Esophagus squamous epithelium (tissue), 5 donors: ENCODE data around the gene PON1. TPM values are rescaled to one million over a fixed set of nuclear protein-coding genes. Genes with fewer than 3 reads are reported as not detected.

ENCODE experiments used
- DNase-seq: peaks from one replicate; lab custom pipeline; 2025; lab: John Stamatoyannopoulos, UW
- H3K27ac ChIP-seq, 4 donors: fragments of 200-600 bp; sonication (generic); one replicate each; pipeline ENCODE4 v1.5.1; 2016 to 2019; ENCODE audit warnings: mild to moderate bottlenecking in 1 of 4
- H3K27me3 ChIP-seq, 4 donors: fragments of 200-600 bp; sonication (generic); 1 replicate in 3 of 4; 2 replicates in 1 of 4; pipeline versions ENCODE4 v1.5.1 to v1.6.0; 2017 to 2021; ENCODE audit warnings: antibody characterized with exemption in 1 of 4
- H3K36me3 ChIP-seq, 3 donors: fragments of 200-600 bp; sonication (generic); one replicate each; pipeline ENCODE4 v1.5.1; 2016 to 2019
- H3K4me1 ChIP-seq, 3 donors: fragments of 200-600 bp; sonication (generic); one replicate each; pipeline ENCODE4 v1.5.1; 2017 to 2019
- H3K4me3 ChIP-seq, 4 donors: fragments of 200-600 bp; sonication (generic); 1 replicate in 3 of 4; 2 replicates in 1 of 4; pipeline ENCODE4 v1.5.1; 2016 to 2019; ENCODE audit warnings: mild to moderate bottlenecking in 2 of 4, moderate library complexity in 1 of 4
- H3K9me3 ChIP-seq, 3 donors: fragments of 200-600 bp; sonication (generic); one replicate each; pipeline ENCODE4 v1.5.1; 2016 to 2019
- POLR2A ChIP-seq, 4 donors: fragments of 450-650 bp; IDR thresholded peaks; one replicate each; pipeline ENCODE4 v1.6.1; 2017; ENCODE audit warnings: antibody characterized with exemption in 4 of 4, mild to moderate bottlenecking in 4 of 4, moderate library complexity in 3 of 4
- WGBS, 2 donors: methylation state at CpG; one replicate each; pipeline ENCODE4 v1.1.5; 2018; 5-methylcytosine and 5-hydroxymethylcytosine counted together
- intact Hi-C: fragments of 100-400 bp; cut with DNase I; formaldehyde crosslinking; loops from one replicate; pipeline ENCODE4 v1.15.0; 2022
- total RNA-seq, 4 donors: library from RNA; depleted of rRNA; stranded (reverse); fragments of >200 nt; gene quantifications; one replicate each; pipeline ENCODE4 v1.1.0, GENCODE V29; 2016
- TF ChIP-seq, protein P1 (sequence below), 6 experiments: fragments of 450-650 bp in 4 of 6; fragments of 200-600 bp in 2 of 6; sonication (generic) in 2 of 6; IDR thresholded peaks; one replicate each; pipeline ENCODE4 v1.5.1; 2016 to 2019; ENCODE audit warnings: antibody characterized with exemption in 6 of 6, mild to moderate bottlenecking in 4 of 6, moderate library complexity in 4 of 6
- donor health status: DM: yes; HTN: yes; CAD: no.

Gene PON1
- total RNA-seq, 4 donors from 2014 or later = not detected

DNA sequence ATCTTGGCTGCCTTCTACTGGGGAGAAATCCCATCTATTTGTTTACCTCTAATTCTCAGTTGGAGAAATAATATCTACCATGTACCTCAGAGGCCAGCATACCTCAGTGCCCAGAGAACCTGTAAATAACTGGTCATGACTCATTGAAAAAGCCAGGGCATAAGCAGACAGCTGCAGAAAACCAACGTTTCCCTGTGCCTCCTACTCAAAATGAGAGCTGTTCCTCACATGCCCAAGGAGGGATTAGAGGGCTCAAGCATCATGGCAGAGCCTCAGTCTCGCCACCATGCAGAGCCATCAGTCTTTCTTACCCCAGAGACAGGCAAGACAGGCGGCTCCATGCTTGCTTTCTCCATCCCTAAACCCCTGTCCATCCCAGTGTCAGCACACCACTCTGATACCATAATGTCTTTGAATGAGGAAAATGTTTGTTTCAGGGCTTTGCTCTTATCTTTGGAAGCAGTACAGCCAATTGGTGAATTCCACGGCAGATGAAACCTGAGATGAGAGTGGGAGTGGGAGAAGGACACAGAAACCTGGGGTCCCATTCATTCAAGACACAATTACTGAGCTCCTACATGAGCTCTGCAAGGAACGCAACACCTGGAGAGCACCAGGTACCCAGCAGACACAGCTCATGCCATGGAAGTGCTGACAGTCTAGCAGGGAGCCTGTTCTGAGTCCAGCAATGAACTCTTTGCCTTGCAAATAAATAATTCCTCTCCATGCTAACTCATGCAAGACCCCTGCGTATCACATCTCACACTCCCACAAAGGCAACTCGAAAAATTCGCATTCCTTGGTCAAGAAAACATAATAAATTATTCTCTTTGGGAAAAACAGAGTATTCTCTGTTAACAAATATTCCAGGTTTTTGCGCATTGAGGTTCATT, 21.1 kb downstream of the PON1 start:
- no peak for DNase-seq
- peaks cover 0 to 3% (median 0%) of the 10 kb centered on the region in 4 donors for H3K27me3 ChIP-seq
- WGBS, 2 donors = 58 to 73% methylated on average over 8 of the region's 9 CpGs

DNA sequence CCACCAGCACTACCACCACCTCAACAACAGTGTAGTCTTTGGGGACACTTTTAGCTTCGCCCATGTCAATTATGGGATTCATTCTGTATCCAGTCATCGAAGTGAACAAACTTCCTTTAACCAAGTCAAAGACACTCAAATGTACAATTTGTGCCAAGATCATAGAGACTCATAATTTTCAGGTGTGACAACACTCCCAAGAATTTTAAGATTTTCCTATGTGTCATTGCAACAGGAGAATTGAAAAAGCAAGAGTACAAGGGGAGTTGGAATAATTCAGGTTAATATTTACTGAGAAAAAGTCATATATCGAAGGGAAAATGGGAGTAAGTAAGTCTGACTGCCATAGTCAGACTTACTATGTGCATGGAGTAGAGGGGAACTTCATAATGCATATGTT, 26.2 kb downstream of the PON1 start:
- no peak for DNase-seq
- 79 to 89% methylated on average over 3 of the region's 3 CpGs for WGBS, 2 donors
- Histone ChIP-seq H3K36me3 (no peaks in the 10 kb centered on the region), H3K9me3 (no peaks in the 10 kb centered on the region), H3K27ac (no peak overlapping the region), H3K4me3 (no peak overlapping the region), H3K27me3 (no peaks in the 10 kb centered on the region), H3K4me1 (no peaks in the 10 kb centered on the region)
- intact Hi-C loops = no loop called here
- no peak for TF ChIP-seq POLR2A (IDR thresholded peaks at IDR 0.05)
- TF ChIP-seq, protein P1, sequence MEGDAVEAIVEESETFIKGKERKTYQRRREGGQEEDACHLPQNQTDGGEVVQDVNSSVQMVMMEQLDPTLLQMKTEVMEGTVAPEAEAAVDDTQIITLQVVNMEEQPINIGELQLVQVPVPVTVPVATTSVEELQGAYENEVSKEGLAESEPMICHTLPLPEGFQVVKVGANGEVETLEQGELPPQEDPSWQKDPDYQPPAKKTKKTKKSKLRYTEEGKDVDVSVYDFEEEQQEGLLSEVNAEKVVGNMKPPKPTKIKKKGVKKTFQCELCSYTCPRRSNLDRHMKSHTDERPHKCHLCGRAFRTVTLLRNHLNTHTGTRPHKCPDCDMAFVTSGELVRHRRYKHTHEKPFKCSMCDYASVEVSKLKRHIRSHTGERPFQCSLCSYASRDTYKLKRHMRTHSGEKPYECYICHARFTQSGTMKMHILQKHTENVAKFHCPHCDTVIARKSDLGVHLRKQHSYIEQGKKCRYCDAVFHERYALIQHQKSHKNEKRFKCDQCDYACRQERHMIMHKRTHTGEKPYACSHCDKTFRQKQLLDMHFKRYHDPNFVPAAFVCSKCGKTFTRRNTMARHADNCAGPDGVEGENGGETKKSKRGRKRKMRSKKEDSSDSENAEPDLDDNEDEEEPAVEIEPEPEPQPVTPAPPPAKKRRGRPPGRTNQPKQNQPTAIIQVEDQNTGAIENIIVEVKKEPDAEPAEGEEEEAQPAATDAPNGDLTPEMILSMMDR (IDR thresholded peaks at IDR 0.05) = no peak

More for the DNA sequence above, 21.1 kb downstream of the PON1 start:
- Histone ChIP-seq H3K4me3 (no peak overlapping the region), H3K27ac (no peak overlapping the region), H3K36me3 (no peaks in the 10 kb centered on the region), H3K4me1 (no peaks in the 10 kb centered on the region), H3K9me3 (no peaks in the 10 kb centered on the region)
- intact Hi-C loops = no loop called here
- TF ChIP-seq, protein P1 (IDR thresholded peaks at IDR 0.05) = no peak
- no peak for TF ChIP-seq POLR2A (IDR thresholded peaks at IDR 0.05)

- intact Hi-C loops = no loop called here
- H3K36me3 ChIP-seq = no peaks in the 10 kb centered on the region
- DNase-seq = no peak
- H3K27me3 ChIP-seq = no peaks in the 10 kb centered on the region
- no peak overlapping the region for H3K4me3 ChIP-seq
- no peak for TF ChIP-seq POLR2A (IDR thresholded peaks at IDR 0.05)
- TF ChIP-seq, protein P1 (IDR thresholded peaks at IDR 0.05) = no peak
- H3K4me1 ChIP-seq = no peaks in the 10 kb centered on the region
- no peaks in the 10 kb centered on the region for H3K9me3 ChIP-seq
- 47 to 58% methylated on average over 1 of the region's 1 CpG for WGBS, 2 donors
- no peak overlapping the region for H3K27ac ChIP-seq
These were observed 27.3 kb downstream of the PON1 start for GRCh38 chr7:95297041-95297440.

GRCh38 chr7:95296456-95296855, 27.9 kb downstream of the PON1 start:
- intact Hi-C loops = no loop called here
- Histone ChIP-seq H3K4me3 (no peak overlapping the region), H3K27me3 (no peaks in the 10 kb centered on the region), H3K9me3 (no peaks in the 10 kb centered on the region), H3K36me3 (no peaks in the 10 kb centered on the region), H3K4me1 (no peaks in the 10 kb centered on the region), H3K27ac (no peak overlapping the region)
- TF ChIP-seq POLR2A (IDR thresholded peaks at IDR 0.05) = no peak
- TF ChIP-seq, protein P1 (IDR thresholded peaks at IDR 0.05) = no peak
- no peak for DNase-seq
- WGBS, 2 donors = 69 to 81% methylated on average over 6 of the region's 6 CpGs

DNA sequence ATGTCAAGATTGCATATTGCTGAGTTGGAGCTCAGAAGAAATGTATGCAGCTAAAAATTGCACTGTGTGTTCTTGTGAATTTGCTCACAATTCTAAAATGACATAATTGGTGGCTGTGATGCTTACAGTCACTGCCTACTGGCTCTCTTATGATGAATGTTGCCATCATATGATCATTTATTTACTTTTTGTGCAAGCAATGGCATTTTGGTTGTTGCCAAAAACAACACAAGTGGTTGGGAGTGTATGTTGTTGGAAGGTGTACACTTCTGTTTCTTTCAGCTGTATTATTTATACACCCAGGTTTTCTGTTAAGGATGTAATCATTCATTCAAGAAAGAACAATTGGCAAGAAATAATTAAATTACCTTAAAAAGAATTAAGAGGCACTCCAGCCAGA, 28.9 kb downstream of the PON1 start:
- Histone ChIP-seq H3K36me3 (no peaks in the 10 kb centered on the region), H3K27me3 (no peaks in the 10 kb centered on the region), H3K4me1 (no peaks in the 10 kb centered on the region), H3K9me3 (no peaks in the 10 kb centered on the region), H3K4me3 (no peak overlapping the region), H3K27ac (no peak overlapping the region)
- TF ChIP-seq, protein P1 (IDR thresholded peaks at IDR 0.05) = no peak
- TF ChIP-seq POLR2A (IDR thresholded peaks at IDR 0.05) = no peak
- intact Hi-C loops = no loop called here
- no peak for DNase-seq
